Mammary epithelial cell (primary cell): ENCODE results near the gene IL17F.

Experiments
- EZH2 ChIP-seq: IDR thresholded peaks from 2 replicates; pipeline ENCODE4 v1.6.1; 2012; ENCODE audit warnings: low read length, inconsistent platforms, borderline replicate concordance
- TF ChIP-seq, protein P1 (sequence below), 2 donors: IDR thresholded peaks in 1 of 2; conservative IDR thresholded peaks in 1 of 2; 2 replicates each; pipeline ENCODE4 v1.5.1; 2011 to 2012; ENCODE audit warnings: inconsistent platforms in 2 of 2, low read length in 2 of 2, mild to moderate bottlenecking in 2 of 2, control low read depth in 1 of 2, low read depth in 1 of 2; ENCODE audit not compliant: insufficient read depth in 1 of 2; ENCODE audit errors: extremely low read depth in 1 of 2

DNA sequence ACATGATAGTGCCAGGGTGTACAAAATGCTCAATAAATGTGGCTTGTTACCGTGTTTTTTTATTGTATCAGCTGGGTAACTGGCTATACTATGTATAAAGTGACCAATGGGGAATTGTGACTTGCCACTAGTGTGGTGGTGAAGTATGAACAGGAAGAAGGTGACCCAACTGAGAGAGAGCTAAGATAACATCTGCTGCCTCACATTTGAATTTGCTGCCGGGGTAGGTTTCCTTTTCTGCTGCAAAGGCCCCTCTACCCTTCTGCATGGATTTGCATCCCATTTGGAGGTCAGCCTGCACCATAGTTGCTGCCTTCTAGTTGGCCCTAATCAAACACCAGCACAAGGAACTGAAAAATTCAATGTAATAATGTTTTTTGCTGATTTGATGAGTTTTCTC, 34.1 kb downstream of the IL17F start:
- TF ChIP-seq, protein P1, sequence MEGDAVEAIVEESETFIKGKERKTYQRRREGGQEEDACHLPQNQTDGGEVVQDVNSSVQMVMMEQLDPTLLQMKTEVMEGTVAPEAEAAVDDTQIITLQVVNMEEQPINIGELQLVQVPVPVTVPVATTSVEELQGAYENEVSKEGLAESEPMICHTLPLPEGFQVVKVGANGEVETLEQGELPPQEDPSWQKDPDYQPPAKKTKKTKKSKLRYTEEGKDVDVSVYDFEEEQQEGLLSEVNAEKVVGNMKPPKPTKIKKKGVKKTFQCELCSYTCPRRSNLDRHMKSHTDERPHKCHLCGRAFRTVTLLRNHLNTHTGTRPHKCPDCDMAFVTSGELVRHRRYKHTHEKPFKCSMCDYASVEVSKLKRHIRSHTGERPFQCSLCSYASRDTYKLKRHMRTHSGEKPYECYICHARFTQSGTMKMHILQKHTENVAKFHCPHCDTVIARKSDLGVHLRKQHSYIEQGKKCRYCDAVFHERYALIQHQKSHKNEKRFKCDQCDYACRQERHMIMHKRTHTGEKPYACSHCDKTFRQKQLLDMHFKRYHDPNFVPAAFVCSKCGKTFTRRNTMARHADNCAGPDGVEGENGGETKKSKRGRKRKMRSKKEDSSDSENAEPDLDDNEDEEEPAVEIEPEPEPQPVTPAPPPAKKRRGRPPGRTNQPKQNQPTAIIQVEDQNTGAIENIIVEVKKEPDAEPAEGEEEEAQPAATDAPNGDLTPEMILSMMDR (conservative IDR thresholded peaks at IDR 0.05 in 1 of 2, IDR thresholded peaks at IDR 0.05 in 1 of 2; ENCODE audit: extremely low read depth in 1 of 2, insufficient read depth in 1 of 2, low read depth in 1 of 2, low read length in 2 of 2) = no peak
- TF ChIP-seq EZH2 = no peak
